Naive thymus-derived CD4-positive, alpha-beta T cell (primary cell): Measurements from ENCODE around the gene MCC. TPM values are rescaled to one million over a fixed set of nuclear protein-coding genes. Genes with fewer than 3 reads are reported as not detected.

Source experiments
- ATAC-seq: fragments of 150-1000 bp; cut with Tn5 transposase; 2 replicates; pipeline ENCODE4 v1.10.0; 2021; ENCODE audit warnings: mild to moderate bottlenecking, moderate library complexity
- CTCF ChIA-PET: fragments of 350-600 bp; sonication (Branson Sonifier 250); formaldehyde crosslinking; loops from one replicate; lab custom pipeline; 2021; ENCODE audit warnings: antibody characterized with exemption; lab: Charles Lee
- POLR2A ChIA-PET: fragments of 350-600 bp; sonication (Branson Sonifier 250); formaldehyde crosslinking; loops from one replicate; lab custom pipeline; 2021; ENCODE audit warnings: antibody characterized with exemption, inconsistent platforms; lab: Charles Lee
- DNase-seq, 9 donors: peaks; one replicate each; pipeline versions ENCODE4 v3.0.0 to v3.0.0-alpha.2; 2020 to 2022; ENCODE audit warnings: mixed read lengths in 1 of 9
- H3K27ac ChIP-seq: one replicate; pipeline ENCODE4 v1.7.0; 2013; ENCODE audit warnings: mild to moderate bottlenecking, low read depth, low read length, moderate library complexity
- H3K27me3 ChIP-seq, 2 donors: one replicate each; pipeline ENCODE4 v1.7.0; 2013; ENCODE audit warnings: low read length in 2 of 2, mild to moderate bottlenecking in 2 of 2, moderate library complexity in 2 of 2; ENCODE audit not compliant: control insufficient read depth in 2 of 2, insufficient read depth in 2 of 2
- H3K36me3 ChIP-seq, 3 experiments: 1 replicate in 2 of 3; 2 replicates in 1 of 3; pipeline ENCODE4 v1.7.0; 2013; ENCODE audit warnings: low read length in 3 of 3, mild to moderate bottlenecking in 3 of 3, moderate library complexity in 1 of 3; ENCODE audit not compliant: insufficient read depth in 3 of 3, control insufficient read depth in 2 of 3
- H3K4me1 ChIP-seq, 2 donors: one replicate each; pipeline ENCODE4 v1.7.0; 2013; ENCODE audit warnings: low read length in 2 of 2, mild to moderate bottlenecking in 2 of 2, moderate library complexity in 1 of 2; ENCODE audit not compliant: control insufficient read depth in 2 of 2, insufficient read depth in 2 of 2
- H3K4me3 ChIP-seq: 2 replicates; pipeline ENCODE4 v1.7.0; 2013; ENCODE audit warnings: mild to moderate bottlenecking, low read length
- H3K9me3 ChIP-seq, 3 experiments: 1 replicate in 2 of 3; 2 replicates in 1 of 3; pipeline ENCODE4 v1.7.0; 2013; ENCODE audit warnings: low read length in 3 of 3; ENCODE audit not compliant: control insufficient read depth in 2 of 3
- H3K27ac Mint-ChIP-seq, 9 donors: one replicate each; pipeline ENCODE4 v1.8.0; 2020 to 2022; ENCODE audit warnings: mixed read lengths in 9 of 9, mild to moderate bottlenecking in 8 of 9, moderate library complexity in 5 of 9, inconsistent platforms in 2 of 9
- H3K27me3 Mint-ChIP-seq, 5 donors: one replicate each; pipeline ENCODE4 v1.8.0; 2021 to 2022; ENCODE audit warnings: mixed read lengths in 5 of 5, mild to moderate bottlenecking in 1 of 5
- H3K36me3 Mint-ChIP-seq, 5 donors: one replicate each; pipeline ENCODE4 v1.8.0; 2020 to 2022; ENCODE audit warnings: mixed read lengths in 5 of 5, mild to moderate bottlenecking in 3 of 5, inconsistent platforms in 1 of 5
- H3K4me1 Mint-ChIP-seq, 7 donors: one replicate each; pipeline ENCODE4 v1.8.0; 2020 to 2022; ENCODE audit warnings: mixed read lengths in 7 of 7, mild to moderate bottlenecking in 3 of 7, inconsistent platforms in 1 of 7
- H3K4me3 Mint-ChIP-seq, 10 donors: one replicate each; pipeline ENCODE4 v1.8.0; 2020 to 2022; ENCODE audit warnings: mild to moderate bottlenecking in 10 of 10, mixed read lengths in 10 of 10, moderate library complexity in 6 of 10, inconsistent platforms in 2 of 10
- H3K9me3 Mint-ChIP-seq, 11 donors: one replicate each; pipeline ENCODE4 v1.8.0; 2020 to 2022; ENCODE audit warnings: mixed read lengths in 11 of 11, mild to moderate bottlenecking in 4 of 11, inconsistent platforms in 1 of 11, moderate library complexity in 1 of 11
- intact Hi-C, 2 donors: fragments of 100-400 bp; cut with micrococcal nuclease; formaldehyde crosslinking; loops; one replicate each; pipeline ENCODE4 v1.15.1; 2023
- polyA plus RNA-seq, 2 donors: library from polyadenylated mRNA; unstranded; fragments of 300-500 nt; fragmentation: Illumina TruSeq; gene quantifications; one replicate each; pipeline ENCODE4 v1.2.3, GENCODE V29; 2021
- total RNA-seq, 6 experiments: library from RNA in 5 of 6; stranded (reverse) in 5 of 6; gene quantifications; 1 replicate in 5 of 6; 2 replicates in 1 of 6; pipeline ENCODE4 v1.2.3 and lab custom pipeline; 2021 to 2026

MCC gene
- total and polyA plus RNA-seq, 7 experiments from 2014 or later: 0.56 to 3.0 (median 0.89) TPM

GRCh38 chr5:113205323-113205722 is 282.9 kb downstream of the MCC start:
- no peaks in the 10 kb centered on the region for H3K9me3 ChIP-seq
- ATAC-seq: peak; percentile 60
- H3K36me3 Mint-ChIP-seq: no peaks in the 10 kb centered on the region
- CTCF ChIA-PET: no interaction called here
- H3K27me3 ChIP-seq: no peaks in the 10 kb centered on the region
- H3K4me3 ChIP-seq: no peak overlapping the region
- H3K27ac ChIP-seq: no peak overlapping the region
- intact Hi-C loops: no loop called here
- H3K4me3 Mint-ChIP-seq: no peak overlapping the region
- H3K4me1 Mint-ChIP-seq: peaks cover 0 to 2% (median 0%) of the 10 kb centered on the region in 7 donors
- no peak overlapping the region for H3K27ac Mint-ChIP-seq
- no peaks in the 10 kb centered on the region for H3K36me3 ChIP-seq
- POLR2A ChIA-PET: no interaction called here
- no peaks in the 10 kb centered on the region for H3K4me1 ChIP-seq
- DNase-seq: no peak
- peaks cover 0 to 10% (median 0%) of the 10 kb centered on the region in 5 donors for H3K27me3 Mint-ChIP-seq
- H3K9me3 Mint-ChIP-seq: no peaks in the 10 kb centered on the region

GRCh38 chr5:113204525-113205161 is 283.6 kb downstream of the MCC start:
- Mint-ChIP-seq H3K27ac (no peak overlapping the region), H3K36me3 (no peaks in the 10 kb centered on the region), H3K27me3 (peaks cover 0 to 5% (median 0%) of the 10 kb centered on the region in 5 donors), H3K4me1 (peaks cover 0 to 2% (median 0%) of the 10 kb centered on the region in 7 donors), H3K4me3 (no peak overlapping the region), H3K9me3 (peaks cover 0 to 1% (median 0%) of the 10 kb centered on the region in 11 donors)
- no peaks in the 10 kb centered on the region for H3K27me3 ChIP-seq
- intact Hi-C loops: no loop called here
- no peaks in the 10 kb centered on the region for H3K4me1 ChIP-seq
- H3K27ac ChIP-seq: no peak overlapping the region
- no peak overlapping the region for H3K4me3 ChIP-seq
- no peaks in the 10 kb centered on the region for H3K9me3 ChIP-seq
- ChIA-PET POLR2A (no interaction called here), CTCF (no interaction called here)
- no peaks in the 10 kb centered on the region for H3K36me3 ChIP-seq
- no peak for DNase-seq
- ATAC-seq: no peak

GRCh38 chr5:113203916-113204315 is 284.3 kb downstream of the MCC start:
- Mint-ChIP-seq H3K9me3 (peaks cover 0 to 1% (median 0%) of the 10 kb centered on the region in 11 donors), H3K27me3 (peaks cover 0 to 4% (median 0%) of the 10 kb centered on the region in 5 donors), H3K4me3 (no peak overlapping the region), H3K4me1 (peaks cover 0 to 2% (median 0%) of the 10 kb centered on the region in 7 donors), H3K36me3 (no peaks in the 10 kb centered on the region), H3K27ac (no peak overlapping the region)
- no peak overlapping the region for H3K4me3 ChIP-seq
- no peaks in the 10 kb centered on the region for H3K27me3 ChIP-seq
- H3K27ac ChIP-seq: no peak overlapping the region
- intact Hi-C loops: no loop called here
- POLR2A ChIA-PET: no interaction called here
- no peaks in the 10 kb centered on the region for H3K4me1 ChIP-seq
- H3K36me3 ChIP-seq: no peaks in the 10 kb centered on the region
- CTCF ChIA-PET: no interaction called here
- ATAC-seq (no peak), DNase-seq (no peak)
- H3K9me3 ChIP-seq: no peaks in the 10 kb centered on the region

GRCh38 chr5:113202746-113203716 is 285.2 kb downstream of the MCC start:
- ATAC-seq (peak; percentile 53), DNase-seq (no peak)
- no peak overlapping the region for H3K27ac Mint-ChIP-seq
- no peak overlapping the region for H3K4me3 Mint-ChIP-seq
- Histone ChIP-seq H3K27ac (no peak overlapping the region), H3K4me3 (no peak overlapping the region), H3K27me3 (no peaks in the 10 kb centered on the region), H3K4me1 (no peaks in the 10 kb centered on the region), H3K36me3 (no peaks in the 10 kb centered on the region), H3K9me3 (no peaks in the 10 kb centered on the region)
- no peaks in the 10 kb centered on the region for H3K36me3 Mint-ChIP-seq
- intact Hi-C loops: no loop called here
- H3K27me3 Mint-ChIP-seq: peaks cover 0 to 4% (median 0%) of the 10 kb centered on the region in 5 donors
- ChIA-PET CTCF (no interaction called here), POLR2A (no interaction called here)
- H3K9me3 Mint-ChIP-seq: peaks cover 0 to 1% (median 0%) of the 10 kb centered on the region in 11 donors
- peaks cover 0 to 2% (median 0%) of the 10 kb centered on the region in 7 donors for H3K4me1 Mint-ChIP-seq

- no peak overlapping the region for H3K27ac Mint-ChIP-seq
- peaks cover 0 to 5% (median 0%) of the 10 kb centered on the region in 7 donors for H3K4me1 Mint-ChIP-seq
- intact Hi-C loops: no loop called here
- H3K4me1 ChIP-seq: no peaks in the 10 kb centered on the region
- peaks cover 0 to 1% (median 0%) of the 10 kb centered on the region in 11 donors for H3K9me3 Mint-ChIP-seq
- ChIA-PET CTCF (no interaction called here), POLR2A (no interaction called here)
- no peaks in the 10 kb centered on the region for H3K36me3 Mint-ChIP-seq
- H3K27me3 Mint-ChIP-seq: peaks cover 0 to 4% (median 0%) of the 10 kb centered on the region in 5 donors
- ATAC-seq (no peak), DNase-seq (no peak)
- no peak overlapping the region for H3K4me3 ChIP-seq
- H3K27me3 ChIP-seq: no peaks in the 10 kb centered on the region
- H3K27ac ChIP-seq: no peak overlapping the region
- no peaks in the 10 kb centered on the region for H3K9me3 ChIP-seq
- no peak overlapping the region for H3K4me3 Mint-ChIP-seq
- H3K36me3 ChIP-seq: no peaks in the 10 kb centered on the region
These were observed 286.0 kb downstream of the MCC start for GRCh38 chr5:113202287-113202686.

- H3K4me3 Mint-ChIP-seq: no peak overlapping the region
- peak overlapping the region in 1 of 9 donors; percentile 38 for H3K27ac Mint-ChIP-seq
- ChIA-PET CTCF (no interaction called here), POLR2A (no interaction called here)
- peaks cover 0 to 1% (median 0%) of the 10 kb centered on the region in 11 donors for H3K9me3 Mint-ChIP-seq
- Histone ChIP-seq H3K4me1 (no peaks in the 10 kb centered on the region), H3K27ac (no peak overlapping the region), H3K27me3 (no peaks in the 10 kb centered on the region), H3K36me3 (no peaks in the 10 kb centered on the region), H3K9me3 (no peaks in the 10 kb centered on the region), H3K4me3 (no peak overlapping the region)
- H3K36me3 Mint-ChIP-seq: no peaks in the 10 kb centered on the region
- intact Hi-C loops: no loop called here
- ATAC-seq (no peak), DNase-seq (no peak)
- H3K4me1 Mint-ChIP-seq: peaks cover 0 to 5% (median 0%) of the 10 kb centered on the region in 7 donors
- peaks cover 0 to 2% (median 0%) of the 10 kb centered on the region in 5 donors for H3K27me3 Mint-ChIP-seq
These were observed 286.5 kb downstream of the MCC start for GRCh38 chr5:113201715-113202114.
